Panc1 (cell line): ENCODE data around the gene COA6. TPM values are rescaled to one million over a fixed set of nuclear protein-coding genes. Genes with fewer than 3 reads are reported as not detected.

ENCODE experiments used
- total RNA-seq: library from RNA; stranded (reverse); gene quantifications from one replicate; pipeline ENCODE4 v1.2.1, GENCODE V29; 2021; ENCODE audit not compliant: unreplicated experiment

COA6 gene
- total RNA-seq, 1 experiment from 2014 or later = 50.1 TPM

Other genes starting within 250 kb of the COA6 start
- gene TARBP1, start 105.7 kb downstream of the COA6 start, total RNA-seq = 45.0 TPM
- 187 TPM for gene IRF2BP2, start 236.7 kb downstream of the COA6 start, total RNA-seq